Coronary artery (tissue), 2 donors: ENCODE results near the gene FOXD1.

Experiments used
- DNase-seq: peaks from one replicate; pipeline ENCODE4 v3.0.0-alpha.2; 2017; ENCODE audit warnings: low spot score
- H3K27ac ChIP-seq, 2 donors: fragments of 200-600 bp; sonication (generic); one replicate each; pipeline ENCODE4 v1.5.1; 2016 to 2019
- H3K4me3 ChIP-seq: fragments of 200-600 bp; sonication (generic); 2 replicates; pipeline ENCODE4 v1.5.1; 2016; ENCODE audit warnings: mild to moderate bottlenecking, moderate library complexity
- CTCF ChIP-seq: fragments of 200-600 bp; sonication (generic); IDR thresholded peaks from one replicate; pipeline ENCODE4 v1.5.1; 2019; ENCODE audit warnings: antibody characterized with exemption

FOXD1 gene

GRCh38 chr5:73438645-73439470, 9.7 kb downstream of the FOXD1 start:
- no peak overlapping the region for H3K27ac ChIP-seq
- DNase-seq = no peak
- H3K4me3 ChIP-seq = no peak overlapping the region
- no peak for TF ChIP-seq CTCF

GRCh38 chr5:73437777-73438644, 10.6 kb downstream of the FOXD1 start:
- no peak overlapping the region for H3K27ac ChIP-seq
- peak overlapping the region; percentile 60 for H3K4me3 ChIP-seq
- no peak for DNase-seq
- no peak for TF ChIP-seq CTCF

GRCh38 chr5:73437101-73437776, 11.3 kb downstream of the FOXD1 start:
- no peak for DNase-seq
- H3K4me3 ChIP-seq = peak overlapping the region; percentile 60
- H3K27ac ChIP-seq = no peak overlapping the region

GRCh38 chr5:73436535-73437100, 12.0 kb downstream of the FOXD1 start:
- H3K4me3 ChIP-seq = peak overlapping the region; percentile 60
- no peak for TF ChIP-seq CTCF
- DNase-seq = no peak
- H3K27ac ChIP-seq = no peak overlapping the region

More at GRCh38 chr5:73437101-73437776, 11.3 kb downstream of the FOXD1 start:
- no peak for TF ChIP-seq CTCF

GRCh38 chr5:73435759-73436534, 12.6 kb downstream of the FOXD1 start:
- no peak for TF ChIP-seq CTCF
- DNase-seq = no peak
- H3K4me3 ChIP-seq = peak overlapping the region; percentile 60
- H3K27ac ChIP-seq = no peak overlapping the region

GRCh38 chr5:73434907-73435306, 13.7 kb downstream of the FOXD1 start:
- no peak for TF ChIP-seq CTCF
- no peak for DNase-seq
- Histone ChIP-seq H3K27ac (no peak overlapping the region), H3K4me3 (no peak overlapping the region)
